Testis (tissue), 2 donors: Measurements from ENCODE around the gene AKIRIN1.

Experiments
- POLR2A ChIP-seq: fragments of 450-650 bp; IDR thresholded peaks from one replicate; pipeline ENCODE4 v1.6.1; 2017; ENCODE audit warnings: antibody characterized with exemption, mild to moderate bottlenecking, moderate library complexity
- TF ChIP-seq, protein P1 (sequence below), 3 experiments: fragments of 450-650 bp in 2 of 3; fragments of 200-600 bp in 1 of 3; sonication (generic) in 1 of 3; IDR thresholded peaks; one replicate each; pipeline ENCODE4 v1.5.1; 2016 to 2019; ENCODE audit warnings: antibody characterized with exemption in 3 of 3, mild to moderate bottlenecking in 2 of 3, moderate library complexity in 1 of 3

DNA sequence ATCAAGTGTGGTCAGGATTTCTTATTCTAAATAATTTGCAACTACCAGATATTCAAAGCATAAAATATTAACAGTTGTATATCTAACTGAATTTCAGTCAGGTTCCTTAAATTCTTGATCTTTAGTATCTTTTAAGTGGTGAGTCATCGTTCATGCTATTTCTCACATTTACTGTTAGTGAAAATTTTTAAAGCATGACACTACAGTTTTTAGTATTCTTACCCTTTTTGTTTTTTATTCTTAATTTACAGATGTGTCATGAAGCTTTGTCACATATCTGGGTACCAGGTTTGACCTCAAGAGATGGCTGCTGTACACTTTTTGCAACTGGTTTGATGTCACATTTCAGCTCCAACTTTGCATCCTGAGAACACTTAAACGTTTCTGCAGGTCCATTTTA, 12.7 kb downstream of the AKIRIN1 start:
- TF ChIP-seq, protein P1, sequence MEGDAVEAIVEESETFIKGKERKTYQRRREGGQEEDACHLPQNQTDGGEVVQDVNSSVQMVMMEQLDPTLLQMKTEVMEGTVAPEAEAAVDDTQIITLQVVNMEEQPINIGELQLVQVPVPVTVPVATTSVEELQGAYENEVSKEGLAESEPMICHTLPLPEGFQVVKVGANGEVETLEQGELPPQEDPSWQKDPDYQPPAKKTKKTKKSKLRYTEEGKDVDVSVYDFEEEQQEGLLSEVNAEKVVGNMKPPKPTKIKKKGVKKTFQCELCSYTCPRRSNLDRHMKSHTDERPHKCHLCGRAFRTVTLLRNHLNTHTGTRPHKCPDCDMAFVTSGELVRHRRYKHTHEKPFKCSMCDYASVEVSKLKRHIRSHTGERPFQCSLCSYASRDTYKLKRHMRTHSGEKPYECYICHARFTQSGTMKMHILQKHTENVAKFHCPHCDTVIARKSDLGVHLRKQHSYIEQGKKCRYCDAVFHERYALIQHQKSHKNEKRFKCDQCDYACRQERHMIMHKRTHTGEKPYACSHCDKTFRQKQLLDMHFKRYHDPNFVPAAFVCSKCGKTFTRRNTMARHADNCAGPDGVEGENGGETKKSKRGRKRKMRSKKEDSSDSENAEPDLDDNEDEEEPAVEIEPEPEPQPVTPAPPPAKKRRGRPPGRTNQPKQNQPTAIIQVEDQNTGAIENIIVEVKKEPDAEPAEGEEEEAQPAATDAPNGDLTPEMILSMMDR (IDR thresholded peaks at IDR 0.05) = no peak
- TF ChIP-seq POLR2A = no peak
